ENCODE measurements around the gene LTBR.

The LTBR gene

DNA sequence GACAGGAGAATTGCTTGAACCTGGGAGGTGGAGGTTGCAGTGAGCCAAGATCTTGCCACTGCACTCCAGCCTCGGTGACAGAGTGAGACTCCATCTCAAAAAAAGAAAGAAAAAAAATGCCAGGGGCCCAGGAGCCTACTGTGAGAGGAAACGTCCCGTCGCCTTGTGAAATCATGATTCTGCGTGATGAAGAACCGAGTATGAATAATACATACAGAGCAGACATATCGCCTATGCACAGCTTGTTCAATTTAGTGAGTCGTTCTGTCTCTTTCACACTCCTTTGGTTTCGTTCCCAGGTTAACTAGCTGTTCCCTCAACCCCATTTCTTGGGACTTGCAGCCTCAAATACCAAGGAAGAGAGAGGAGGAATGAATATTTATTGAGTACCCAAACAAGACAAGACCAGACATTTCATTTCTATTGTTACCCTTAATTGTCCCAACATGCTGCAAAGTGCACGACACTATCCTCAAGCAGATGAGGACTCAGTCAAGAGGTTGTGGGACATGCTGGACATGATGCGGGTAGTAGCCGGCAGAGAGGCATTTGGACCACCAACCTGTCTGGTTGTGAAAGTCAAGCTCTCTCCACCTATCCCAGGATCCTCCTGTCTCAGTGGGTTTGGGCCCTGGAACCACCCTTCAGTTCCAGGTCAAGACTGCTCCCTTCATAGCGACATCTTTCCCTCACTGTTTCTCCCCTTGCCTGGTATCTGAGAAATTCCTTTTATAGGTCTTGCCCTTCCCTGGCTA is 52.2 kb downstream of the LTBR start:
- H3K9me3 Mint-ChIP-seq: no peaks in the 10 kb centered on the region
- peaks cover 2% of the 10 kb centered on the region for H3K36me3 Mint-ChIP-seq
- H3K27ac Mint-ChIP-seq: peak overlapping the region; percentile 40
- no peak overlapping the region for H3K4me3 Mint-ChIP-seq
- ATAC-seq (no peak), DNase-seq (ENCODE audit: low spot score in 2 of 2) (no peak)
- H3K4me1 Mint-ChIP-seq: peaks cover 26% of the 10 kb centered on the region

DNA sequence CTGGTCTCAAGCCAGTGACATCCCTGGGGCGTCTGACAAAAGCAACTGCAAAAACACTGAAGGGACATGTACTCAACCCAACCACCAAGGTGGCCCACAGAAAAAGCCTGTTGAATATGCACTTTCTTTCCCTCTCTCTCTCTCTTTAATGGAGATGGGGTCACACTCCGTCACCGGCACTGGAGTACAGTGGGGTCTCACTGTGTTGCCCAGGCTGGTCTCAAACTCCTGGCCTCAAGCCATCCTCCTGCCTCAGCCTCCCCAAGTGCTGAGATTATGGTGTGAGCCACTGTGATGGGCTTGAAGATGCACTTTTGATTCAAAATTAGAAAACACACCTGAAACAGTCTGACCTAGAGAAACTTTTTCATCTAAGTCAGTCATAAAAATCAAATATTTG is 53.6 kb downstream of the LTBR start:
- no peak for ATAC-seq
- DNase-seq (ENCODE audit: low spot score in 2 of 2): no peak
- Mint-ChIP-seq H3K4me1 (peaks cover 29% of the 10 kb centered on the region), H3K36me3 (no peaks in the 10 kb centered on the region), H3K27ac (no peak overlapping the region), H3K4me3 (no peak overlapping the region), H3K9me3 (no peaks in the 10 kb centered on the region)

GRCh38 chr12:6438345-6438744 is 54.4 kb downstream of the LTBR start:
- H3K27ac Mint-ChIP-seq: peak overlapping the region; percentile 7

DNA sequence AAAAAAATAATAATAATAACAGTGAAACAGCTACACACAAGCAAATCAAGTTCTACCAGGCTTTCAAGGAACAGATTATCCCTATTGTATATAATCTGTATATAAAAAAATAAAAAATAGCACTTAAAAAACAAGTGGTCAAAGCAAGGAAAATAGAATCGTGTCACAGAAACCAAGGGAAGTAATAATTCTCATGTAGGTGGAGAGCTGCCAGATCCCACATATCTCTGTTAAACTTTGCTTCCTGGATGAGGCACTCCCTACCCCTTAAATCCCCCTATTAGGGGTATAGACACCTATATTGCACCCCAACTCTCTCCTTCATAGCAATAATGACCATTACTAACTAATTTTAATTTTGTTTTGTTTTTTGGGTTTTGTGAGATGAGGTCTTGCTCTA is 56.4 kb downstream of the LTBR start:
- H3K9me3 Mint-ChIP-seq: no peaks in the 10 kb centered on the region
- no peak overlapping the region for H3K4me3 Mint-ChIP-seq
- peaks cover 12% of the 10 kb centered on the region for H3K36me3 Mint-ChIP-seq
- no peak for DNase-seq (ENCODE audit: low spot score in 2 of 2)
- peaks cover 43% of the 10 kb centered on the region for H3K4me1 Mint-ChIP-seq
- H3K27ac Mint-ChIP-seq: peak overlapping the region; percentile 91
- no peak for ATAC-seq

More at GRCh38 chr12:6438345-6438744, 54.4 kb downstream of the LTBR start:
- Mint-ChIP-seq H3K4me3 (no peak overlapping the region), H3K4me1 (peaks cover 29% of the 10 kb centered on the region), H3K9me3 (no peaks in the 10 kb centered on the region), H3K36me3 (peaks cover 3% of the 10 kb centered on the region)
- ATAC-seq (no peak), DNase-seq (ENCODE audit: low spot score in 2 of 2) (no peak)

Data from stimulated activated effector memory CD8-positive, alpha-beta T cell treated with anti-CD3 and anti-CD28 coated beads, Interleukin-12 subunit alpha, Interleukin-12 subunit beta, amount 100 ng/mL, for 72 hours (primary cell).